Inflammatory macrophage treated with lipopolysaccharide for 4 hours (primary cell): ENCODE results near the gene DCTN2.
"Not testable (repeated sequence)": the region's sequence is repeated elsewhere in the genome, so short reads cannot be mapped to it uniquely, and the experiment has no call there.

Experiments used
- DNase-seq: peaks from one replicate; pipeline ENCODE4 v3.0.0-alpha.2; 2020

Gene DCTN2

DNA sequence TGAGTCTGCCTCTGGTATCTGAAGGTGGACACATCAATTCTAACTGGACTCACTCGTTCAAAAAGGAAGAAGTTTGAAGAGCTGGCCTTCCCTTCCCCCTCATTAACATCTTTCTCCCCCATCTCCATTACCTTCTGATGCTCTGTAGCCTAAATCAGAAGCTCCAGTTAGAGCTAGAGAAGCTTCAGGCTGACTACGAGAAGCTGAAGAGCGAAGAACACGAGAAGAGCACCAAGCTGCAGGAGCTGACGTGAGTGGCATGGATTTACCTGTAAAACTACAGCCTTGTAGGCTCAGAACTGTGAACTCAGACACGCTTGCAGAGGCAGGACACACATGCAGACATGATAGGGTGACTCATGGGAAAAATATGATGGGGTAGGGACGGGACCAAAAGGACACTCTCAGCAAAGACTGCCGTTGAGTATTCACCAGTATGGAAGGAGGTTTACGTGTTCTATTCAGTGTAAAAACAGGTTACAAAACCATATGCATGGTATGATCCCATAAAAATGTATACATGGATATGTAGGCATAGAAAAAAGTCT lies 29.7 kb upstream of the DCTN2 start:
- no peak for DNase-seq

DNA sequence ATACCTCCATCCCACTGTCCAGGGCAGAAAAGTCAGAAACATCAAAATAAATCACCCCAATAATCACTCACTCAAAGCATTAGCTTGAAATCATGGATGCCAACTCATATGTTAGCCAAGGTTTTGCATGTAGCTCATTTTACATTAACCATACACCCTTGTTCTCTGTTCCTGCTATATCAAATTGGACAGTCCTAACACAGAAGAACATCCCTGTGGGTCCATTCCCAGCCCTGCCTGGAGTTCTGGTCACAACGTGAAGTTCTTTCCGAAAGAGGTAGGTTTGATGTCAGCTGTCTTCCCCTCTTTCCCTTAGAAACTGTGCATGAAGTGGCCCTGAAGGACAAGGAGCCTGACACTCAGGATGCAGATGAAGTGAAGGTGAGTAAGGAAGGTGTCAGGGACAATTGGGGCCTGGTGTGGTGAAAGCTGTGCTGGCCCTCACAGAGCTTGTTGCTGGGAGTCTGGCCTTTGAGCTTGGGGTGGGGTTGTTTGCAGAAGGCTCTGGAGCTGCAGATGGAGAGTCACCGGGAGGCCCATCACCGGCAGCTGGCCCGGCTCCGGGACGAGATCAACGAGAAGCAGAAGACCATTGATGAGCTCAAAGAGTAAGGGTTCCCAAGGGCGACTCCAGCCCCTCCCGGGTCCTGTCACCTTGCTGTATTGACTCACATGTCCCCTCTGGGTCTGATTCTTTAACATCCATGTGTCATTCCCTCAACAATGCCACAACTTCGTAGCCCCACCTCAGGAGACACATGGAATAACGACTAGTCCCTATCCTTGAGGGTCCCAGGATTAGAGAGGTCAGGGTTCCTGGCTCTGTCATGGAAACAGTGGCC lies 29.0 kb upstream of the DCTN2 start:
- no peak for DNase-seq

DNA sequence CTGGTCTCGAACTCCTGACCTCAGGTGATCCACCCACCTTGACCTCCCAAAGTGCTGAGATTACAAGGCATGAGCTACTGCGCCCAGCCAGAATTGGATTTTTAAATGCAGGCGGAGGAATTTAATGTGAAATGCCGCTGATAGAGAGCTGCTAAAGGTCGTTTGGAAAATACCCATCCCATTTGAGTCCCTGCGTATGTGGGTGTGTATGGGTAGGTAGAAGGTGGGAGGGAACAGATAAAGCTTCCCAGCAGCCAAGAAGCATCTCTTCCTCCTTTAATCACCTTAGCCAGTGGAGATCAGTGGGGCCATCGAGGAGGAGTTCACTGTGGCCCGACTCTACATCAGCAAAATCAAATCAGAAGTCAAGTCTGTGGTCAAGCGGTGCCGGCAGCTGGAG lies 27.8 kb upstream of the DCTN2 start:
- DNase-seq = no peak

DNA sequence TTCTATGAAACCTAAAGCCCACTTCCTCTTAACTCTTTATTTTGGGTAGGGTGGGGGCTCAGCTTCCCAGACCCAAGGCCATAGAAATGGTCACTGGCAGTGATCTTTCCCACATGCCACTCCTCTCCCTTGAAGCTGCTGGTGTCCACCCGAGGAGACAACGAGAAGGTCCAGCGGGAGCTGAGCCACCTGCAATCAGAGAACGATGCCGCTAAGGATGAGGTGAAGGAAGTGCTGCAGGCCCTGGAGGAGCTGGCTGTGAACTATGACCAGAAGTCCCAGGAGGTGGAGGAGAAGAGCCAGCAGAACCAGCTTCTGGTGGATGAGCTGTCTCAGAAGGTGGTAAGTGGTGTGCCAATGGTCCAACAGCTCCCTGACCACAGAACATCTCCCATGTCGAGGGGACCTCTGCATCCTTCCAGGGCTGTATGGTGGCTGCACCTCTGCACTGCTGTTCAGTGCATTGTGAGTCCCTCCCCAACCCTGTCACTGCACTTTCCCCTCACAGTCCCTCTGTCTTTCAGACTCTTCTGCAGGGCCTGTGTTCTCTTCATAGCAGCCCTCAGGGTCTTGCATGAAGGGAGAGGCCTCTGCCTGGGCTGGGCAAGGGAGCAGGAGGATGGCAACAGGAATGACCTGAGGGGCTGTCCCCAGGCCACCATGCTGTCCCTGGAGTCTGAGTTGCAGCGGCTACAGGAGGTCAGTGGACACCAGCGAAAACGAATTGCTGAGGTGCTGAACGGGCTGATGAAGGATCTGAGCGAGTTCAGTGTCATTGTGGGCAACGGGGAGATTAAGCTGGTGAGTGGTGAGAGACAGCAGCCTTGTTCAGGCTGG lies 25.2 kb upstream of the DCTN2 start:
- no peak for DNase-seq

DNA sequence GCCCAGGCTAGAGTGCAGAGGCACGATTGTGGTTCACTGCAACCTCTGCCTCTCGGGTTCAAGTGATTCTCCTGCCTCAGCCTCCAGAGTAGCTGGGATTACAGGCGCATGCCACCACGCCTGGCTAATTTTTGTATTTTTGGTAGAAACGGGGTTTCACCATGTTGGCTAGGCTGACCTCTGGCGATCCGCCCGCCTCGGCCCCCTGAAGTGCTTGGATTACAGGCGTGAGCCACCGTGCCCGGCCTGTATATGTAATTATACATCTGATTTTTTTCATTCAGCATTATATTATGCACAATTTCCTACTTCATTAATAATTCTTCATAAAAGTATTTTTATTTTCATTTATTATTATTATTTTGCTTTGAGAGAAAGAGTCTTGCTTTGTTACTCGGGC lies 23.4 kb upstream of the DCTN2 start:
- not testable (repeated sequence) for DNase-seq

DNA sequence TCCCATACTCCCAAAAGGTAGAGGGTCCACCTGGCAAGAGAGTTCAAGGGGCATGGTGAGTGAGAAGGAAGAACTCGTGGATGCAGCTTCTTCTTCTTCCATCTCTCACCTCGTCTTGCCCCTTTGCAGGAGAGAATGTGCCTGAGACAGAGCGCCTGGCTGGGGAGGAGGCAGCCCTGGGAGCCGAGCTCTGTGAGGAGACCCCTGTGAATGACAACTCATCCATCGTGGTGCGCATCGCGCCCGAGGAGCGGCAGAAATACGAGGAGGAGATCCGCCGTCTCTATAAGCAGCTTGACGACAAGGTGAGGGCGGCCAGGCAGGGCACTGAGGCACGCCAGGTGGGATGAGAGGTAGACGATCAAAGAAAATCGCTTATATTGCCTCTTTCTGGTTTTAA lies 22.9 kb upstream of the DCTN2 start:
- DNase-seq = no peak

DNA sequence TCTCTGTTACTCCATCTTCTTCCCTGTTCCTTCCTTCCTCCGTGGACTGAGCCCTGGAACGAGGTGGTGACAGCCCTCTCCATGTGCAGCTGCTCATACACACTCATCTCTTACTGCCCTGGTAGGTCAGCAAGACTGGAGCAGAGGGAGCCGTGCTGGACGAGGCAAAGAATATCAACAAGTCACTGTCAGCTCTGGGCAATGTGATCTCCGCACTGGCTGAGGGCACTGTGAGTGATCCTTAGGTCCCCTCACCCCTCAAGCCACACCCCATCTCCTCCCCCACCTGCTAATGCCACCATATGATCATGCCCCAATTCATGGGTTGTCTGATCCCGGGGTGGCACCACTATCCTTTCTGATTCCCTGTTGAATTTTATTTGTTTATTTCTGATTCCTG lies 21.8 kb upstream of the DCTN2 start:
- no peak for DNase-seq

DNA sequence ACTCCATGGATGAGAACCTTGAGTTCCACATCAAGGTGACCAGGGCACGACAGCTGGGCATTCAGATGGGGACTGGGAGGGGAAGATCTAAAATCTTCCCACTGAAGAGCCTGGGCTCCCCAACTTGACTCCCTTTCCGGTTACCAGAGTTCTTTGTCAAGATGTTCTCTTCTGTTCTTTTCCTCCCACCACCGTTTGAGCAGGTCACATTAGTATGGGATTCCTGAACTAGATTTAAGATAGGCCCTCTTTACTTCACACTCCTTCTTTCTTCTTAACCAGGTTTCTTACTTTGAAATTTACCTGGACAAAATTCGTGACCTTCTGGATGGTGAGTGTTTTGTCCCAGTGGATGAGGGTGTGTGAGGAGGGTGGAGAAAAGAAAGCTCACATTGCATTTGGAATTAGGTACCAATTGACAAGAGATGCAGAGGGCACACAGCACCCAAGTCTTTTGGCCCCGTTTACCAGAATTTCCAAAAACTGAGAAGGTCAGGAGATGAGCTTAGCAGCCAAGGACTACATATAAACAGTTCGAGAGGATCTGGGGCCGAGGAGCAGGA lies 17.3 kb upstream of the DCTN2 start:
- DNase-seq = no peak

DNA sequence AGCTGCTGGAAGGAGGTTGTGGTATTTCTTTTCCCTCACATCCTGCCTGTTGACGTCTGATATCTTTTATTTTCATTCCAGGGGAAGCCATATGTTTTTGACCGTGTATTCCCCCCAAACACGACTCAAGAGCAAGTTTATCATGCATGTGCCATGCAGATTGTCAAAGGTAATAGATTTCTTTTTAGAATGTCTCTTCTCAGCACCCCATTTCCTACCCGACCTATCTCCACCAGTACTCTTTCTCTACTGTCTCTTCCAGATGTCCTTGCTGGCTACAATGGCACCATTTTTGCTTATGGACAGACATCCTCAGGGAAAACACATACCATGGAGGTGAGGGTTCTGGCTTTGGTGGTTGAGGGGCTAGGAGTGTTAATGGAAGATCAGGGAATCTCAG lies 16.4 kb upstream of the DCTN2 start:
- DNase-seq = no peak

DNA sequence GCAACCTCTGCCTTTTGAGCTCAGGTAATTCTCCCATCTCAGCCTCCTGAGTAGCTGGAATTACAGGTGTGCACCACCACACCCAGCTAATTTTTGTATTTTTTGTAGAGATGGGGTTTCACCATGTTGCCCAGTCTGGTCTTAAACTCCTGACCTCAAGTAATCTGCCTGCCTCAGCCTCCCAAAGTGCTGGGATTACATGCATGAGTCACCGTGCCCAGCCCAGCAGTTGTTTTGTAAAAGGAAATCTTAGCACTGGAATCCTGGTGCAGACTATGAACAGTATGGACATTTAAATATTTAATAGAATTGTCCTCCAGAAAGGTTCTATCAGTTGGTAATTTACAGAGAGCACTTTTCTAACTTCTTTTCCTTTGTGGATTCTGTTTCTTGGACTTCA lies 14.1 kb upstream of the DCTN2 start:
- DNase-seq = not testable (repeated sequence)

DNA sequence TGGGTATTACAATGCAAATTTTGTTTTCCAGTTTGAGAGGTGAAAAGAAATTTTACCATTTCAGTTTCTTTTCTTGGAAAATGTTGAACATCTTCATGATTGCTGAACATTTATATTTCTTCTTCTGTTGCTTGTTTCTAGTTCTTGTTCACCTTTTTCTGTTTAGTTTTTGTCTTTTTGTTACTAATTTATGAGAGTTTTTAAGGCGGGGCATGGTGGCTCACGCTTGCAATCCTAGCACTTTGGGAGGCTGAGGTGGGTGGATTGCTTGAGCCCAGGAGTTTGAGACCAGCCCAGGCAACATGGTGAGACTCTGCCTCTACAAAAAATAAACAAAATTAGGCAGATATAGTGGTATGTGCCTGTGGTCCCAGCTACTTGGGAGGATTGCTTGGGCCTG lies 13.5 kb upstream of the DCTN2 start:
- DNase-seq = no peak

DNA sequence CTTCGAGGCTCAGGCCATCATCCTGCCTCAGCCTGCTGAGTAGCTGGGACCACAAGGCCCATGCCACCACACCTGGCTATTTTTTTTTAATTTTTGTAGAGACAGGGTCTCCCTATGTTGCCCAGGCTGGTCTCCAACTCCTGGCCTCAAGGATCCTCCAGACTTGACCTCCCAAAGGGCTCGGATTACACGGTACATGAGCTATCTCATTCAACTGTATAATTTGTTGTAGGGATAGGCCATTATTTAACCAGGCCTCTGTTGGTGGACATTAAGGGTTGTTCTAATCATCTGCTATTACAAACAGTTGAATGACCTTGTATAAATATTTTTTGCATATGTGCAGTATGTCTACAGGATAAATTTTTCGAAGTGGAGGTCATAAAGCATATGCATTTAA lies 11.9 kb upstream of the DCTN2 start:
- no peak for DNase-seq

DNA sequence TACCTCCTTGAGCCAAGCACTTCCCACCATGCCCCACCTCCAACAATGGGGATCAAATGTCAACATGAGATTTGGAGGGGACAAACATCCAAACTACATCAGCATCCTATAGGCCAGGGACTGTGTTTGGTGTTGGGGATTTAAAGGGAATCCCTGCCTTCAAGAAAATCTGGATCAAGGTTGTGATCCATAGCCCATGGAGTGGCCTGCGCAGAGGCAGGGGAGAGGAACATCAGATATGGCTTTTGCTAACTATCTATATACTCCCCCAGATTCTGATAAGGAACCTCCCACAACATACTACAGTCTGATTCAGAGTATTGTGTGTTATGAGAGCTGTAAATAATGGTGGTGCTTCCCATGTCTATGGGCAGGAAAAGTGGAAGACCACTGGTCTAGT lies 7.9 kb upstream of the DCTN2 start:
- DNase-seq = no peak

DNA sequence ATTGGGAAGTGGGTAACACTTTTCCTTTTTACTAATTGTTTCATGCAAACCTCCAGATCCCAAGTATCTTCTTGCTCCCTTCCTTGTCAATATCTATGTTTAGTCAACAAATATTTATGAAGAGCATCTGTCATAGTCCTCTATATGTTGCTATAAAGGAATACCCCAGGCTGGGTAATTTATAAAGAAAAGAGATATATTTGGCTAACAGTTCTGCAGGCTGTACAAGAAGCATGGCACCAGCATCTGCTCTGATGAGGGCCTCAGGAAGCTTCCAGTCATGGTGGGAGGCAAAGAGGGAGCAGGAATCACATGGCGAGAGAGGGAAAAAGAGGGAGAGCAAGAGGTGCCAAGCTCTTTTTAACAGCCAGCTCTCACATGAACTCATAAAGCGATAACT lies 7.5 kb upstream of the DCTN2 start:
- no peak for DNase-seq

DNA sequence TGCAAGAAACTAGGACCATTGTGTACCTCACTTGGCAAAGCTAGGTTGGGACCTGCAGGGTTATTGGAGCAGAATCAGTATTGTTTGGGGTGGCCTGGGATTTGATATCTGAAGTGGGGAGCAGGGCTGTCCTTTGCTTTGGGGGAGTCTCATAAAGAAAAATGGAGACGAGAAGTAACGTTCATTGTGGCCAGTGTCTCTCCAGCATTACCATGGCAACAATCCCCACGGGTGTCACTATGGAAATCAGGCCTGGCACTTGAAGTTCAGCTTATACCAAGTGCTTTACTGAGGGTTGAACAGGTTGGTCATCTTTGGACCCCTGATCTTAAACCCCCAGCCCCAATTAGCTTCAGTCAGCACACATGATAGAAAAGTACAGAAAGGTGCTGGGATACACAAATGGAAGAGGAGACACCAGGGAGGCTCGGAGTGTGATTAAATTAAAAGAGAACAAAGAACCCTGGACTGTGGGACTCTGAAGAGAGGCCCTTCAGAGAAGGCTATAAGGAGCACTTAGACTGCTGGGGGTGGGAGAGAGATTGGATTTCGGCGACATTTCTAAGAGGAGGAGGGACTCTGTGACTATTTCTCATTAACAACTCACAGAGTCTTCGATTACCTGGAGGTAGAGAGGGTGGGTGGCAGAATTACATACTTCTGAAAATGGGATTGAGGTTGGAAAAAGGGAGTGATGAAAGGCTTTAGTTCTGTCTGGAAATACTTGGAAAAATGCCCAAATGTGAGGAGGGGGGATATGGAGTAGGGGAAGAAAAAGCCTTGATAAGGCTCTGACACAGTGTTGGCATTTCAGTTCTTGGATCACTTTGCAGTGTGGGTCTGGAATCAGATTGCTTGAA lies 6.6 kb upstream of the DCTN2 start:
- no peak for DNase-seq

DNA sequence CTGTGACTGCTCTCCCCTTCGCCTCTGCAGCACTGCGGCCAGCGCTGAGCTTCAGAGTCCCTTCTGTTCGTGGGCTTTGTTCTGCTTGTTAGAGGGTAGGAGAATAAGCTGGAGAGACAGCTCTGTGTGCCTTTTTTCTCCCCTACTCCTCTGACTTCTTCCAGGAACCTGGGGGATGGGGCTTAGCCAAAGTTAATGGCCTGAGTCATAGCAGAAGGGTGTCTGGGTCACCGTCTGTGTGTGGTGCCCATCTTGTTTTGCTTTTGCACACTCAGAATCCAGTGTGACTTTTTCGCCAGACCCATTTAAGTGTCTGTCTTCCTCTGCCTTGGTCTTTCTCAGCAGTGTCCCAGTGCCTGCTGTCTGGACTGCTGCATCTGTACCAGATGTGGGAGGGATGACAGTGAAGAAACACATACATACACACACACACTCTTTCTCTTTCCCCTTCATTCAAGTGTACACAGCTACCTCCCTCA lies 5.9 kb upstream of the DCTN2 start:
- no peak for DNase-seq

DNA sequence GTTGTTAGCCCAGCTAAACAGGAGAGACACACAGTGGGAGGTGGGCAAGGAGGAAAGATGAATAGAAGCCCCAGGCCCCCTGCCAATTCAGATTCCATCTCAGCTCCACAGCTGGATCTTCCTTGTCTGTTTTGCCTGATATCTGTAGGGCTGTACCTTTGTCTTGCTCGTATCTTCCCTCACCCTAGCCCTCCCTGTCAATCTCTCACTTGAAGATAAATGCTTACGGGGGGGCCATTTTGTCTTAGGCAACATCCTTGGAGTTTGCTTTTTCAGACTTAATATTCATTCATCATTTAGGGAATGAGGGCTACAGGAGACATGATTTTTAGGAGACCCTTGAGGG lies 5.3 kb upstream of the DCTN2 start:
- DNase-seq = no peak

DNA sequence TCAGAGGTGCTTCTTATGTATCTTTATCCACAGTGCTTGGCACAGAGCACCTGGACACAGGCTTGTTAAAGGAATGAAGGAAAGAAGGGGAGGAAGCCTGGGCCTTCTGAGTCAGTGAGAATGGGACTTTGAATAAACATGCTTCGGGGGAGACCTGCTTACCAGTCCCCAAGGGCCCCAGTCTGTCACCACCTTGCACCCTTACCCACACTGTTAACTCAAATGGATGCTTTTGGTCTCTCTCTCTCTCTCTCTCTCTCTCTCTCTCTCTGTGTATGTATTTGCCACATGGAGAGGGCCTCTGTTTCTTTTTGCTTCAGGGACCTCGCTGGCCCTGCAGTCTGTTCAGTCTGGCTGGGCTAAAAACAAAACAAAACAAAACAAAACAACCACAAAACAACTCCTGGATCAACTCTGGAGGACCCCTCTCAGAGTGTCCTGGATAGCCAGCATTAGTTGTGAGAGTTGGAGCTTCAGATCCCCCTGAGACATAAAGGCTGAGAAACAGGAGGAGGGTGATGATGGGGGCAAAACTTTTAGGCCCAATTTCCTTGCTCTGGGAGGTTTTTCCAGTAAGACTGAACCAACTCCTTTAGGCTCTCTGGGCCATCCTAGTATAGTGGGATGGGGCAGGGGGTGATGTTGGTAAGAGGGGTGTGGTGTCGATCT lies 4.8 kb upstream of the DCTN2 start:
- DNase-seq = no peak

DNA sequence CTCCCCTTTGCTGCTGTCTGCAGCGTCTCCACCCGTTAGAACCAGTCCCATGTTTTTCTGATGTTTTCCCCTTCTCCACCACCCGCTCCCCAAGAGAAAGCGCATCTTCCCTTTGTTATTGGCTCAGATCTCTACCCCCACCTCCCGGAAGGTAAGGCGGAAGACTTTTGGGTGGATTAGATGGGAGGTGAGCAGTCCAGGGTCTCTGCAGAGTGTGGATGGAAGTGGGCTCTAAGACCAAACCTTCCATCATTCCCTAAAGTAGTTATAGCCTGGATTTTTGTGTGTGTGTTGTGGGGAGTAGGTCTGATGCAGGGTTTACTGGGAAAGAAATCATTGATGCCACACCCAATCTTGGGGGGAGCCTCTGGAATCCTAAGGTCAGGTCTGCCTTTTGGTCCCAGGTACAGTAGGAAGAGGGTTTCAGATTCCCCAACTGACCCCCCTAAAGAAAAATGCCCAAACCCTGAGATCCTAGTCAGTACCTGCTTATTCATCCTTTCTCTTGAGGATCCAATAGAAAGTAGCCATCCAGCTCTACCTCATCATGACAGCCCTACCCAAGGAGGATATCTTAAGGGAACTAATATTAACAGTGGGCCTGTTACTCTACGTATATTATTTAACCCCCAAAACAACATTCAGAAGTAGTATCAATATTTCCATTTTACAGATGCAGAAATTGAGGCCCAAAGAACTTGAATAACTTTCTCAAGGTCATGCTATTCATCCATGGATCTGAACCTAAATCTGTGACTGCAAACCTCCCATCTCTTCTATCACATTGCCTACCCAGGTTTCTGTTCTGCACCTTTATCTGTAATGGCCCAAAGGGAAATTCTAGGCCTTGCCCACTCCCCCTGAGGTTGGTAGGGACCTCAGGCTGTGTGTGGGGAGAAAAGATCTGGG lies 3.9 kb upstream of the DCTN2 start:
- DNase-seq = no peak

DNA sequence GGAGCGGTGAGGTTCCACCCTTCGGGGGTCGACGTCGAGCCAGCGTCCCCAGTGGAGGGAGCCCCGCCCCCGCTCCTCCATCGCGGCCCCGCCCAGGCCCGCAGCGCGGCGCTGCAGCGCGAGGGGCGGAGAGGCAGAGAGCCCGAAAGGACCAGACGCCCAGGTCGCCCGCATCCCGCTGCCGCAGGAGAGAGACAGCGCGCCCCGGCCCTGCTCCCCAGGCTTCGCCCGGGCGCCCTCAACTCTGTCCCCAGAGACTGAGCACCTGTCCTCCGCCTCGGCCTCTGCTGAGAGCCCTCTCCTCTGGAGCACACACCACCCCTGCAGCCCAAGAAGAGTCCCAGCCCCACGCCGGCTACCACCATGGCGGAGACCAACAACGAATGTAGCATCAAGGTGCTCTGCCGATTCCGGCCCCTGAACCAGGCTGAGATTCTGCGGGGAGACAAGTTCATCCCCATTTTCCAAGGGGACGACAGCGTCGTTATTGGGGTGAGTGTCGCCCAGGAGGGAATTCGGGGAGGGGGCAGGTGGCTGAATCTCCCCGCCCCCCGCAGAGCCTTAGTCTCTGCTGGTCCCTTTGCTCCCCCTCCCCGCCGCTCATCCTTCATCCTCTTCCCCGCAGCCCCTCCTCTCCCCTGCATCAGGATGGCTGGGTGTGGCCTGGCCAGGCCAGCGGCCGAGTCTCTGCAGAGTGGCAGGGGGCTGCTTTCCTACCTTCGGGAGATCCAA lies 3.1 kb upstream of the DCTN2 start, which contains the start of gene KIF5A:
TSS of gene KIF5A (plus strand) at position 136 of the 732 bp plus-strand sequence. CDS start at position 364, 228 bp downstream.
- no peak for DNase-seq
